H1 (cell line): ENCODE measurements around the gene WFIKKN1. TPM values are rescaled to one million over a fixed set of nuclear protein-coding genes. Genes with fewer than 3 reads are reported as not detected.
A peak's percentile ranks its signal among the peaks of the same experiment; 100 is the strongest.

Source experiments
- RBBP5 ChIP-seq: IDR thresholded peaks from 2 replicates; pipeline ENCODE4 v1.7.1; 2012; ENCODE audit warnings: low read depth, mild to moderate bottlenecking, inconsistent platforms, low read length, moderate library complexity, borderline replicate concordance
- polyA plus RNA-seq, 7 experiments: library from polyadenylated mRNA; depleted of rRNA in 3 of 7; stranded (reverse) in 5 of 7; unstranded in 2 of 7; fragments of >200 nt in 5 of 7; fragments of 200-250 nt in 2 of 7; gene quantifications; 1 replicate in 5 of 7; 2 replicates in 1 of 7; 4 replicates in 1 of 7; pipeline versions ENCODE4 v1.2.1 to v1.2.3, GENCODE V29; 2011 to 2013; ENCODE audit warnings: missing spikeins in 2 of 7, mixed read lengths in 2 of 7
- total RNA-seq: library from RNA; stranded (reverse); fragmentation: NEBNext Ultra II Directional; extraction: Animal tissue kit (Norgen Biotek cat#: 25700); gene quantifications from 2 replicates; pipeline ENCODE4 v1.2.1, GENCODE V29; 2021
- TF ChIP-seq, protein P1 (sequence below): IDR thresholded peaks from 2 replicates; pipeline ENCODE4 v1.6.1; 2011; ENCODE audit warnings: low read length, improper control_type of control experiment

WFIKKN1 gene
- total and polyA plus RNA-seq, 2 of the 8 experiments (the other 6 are each of a cell fraction or from before 2014, with no cell fraction given), result 11.4 to 15.8 TPM

DNA sequence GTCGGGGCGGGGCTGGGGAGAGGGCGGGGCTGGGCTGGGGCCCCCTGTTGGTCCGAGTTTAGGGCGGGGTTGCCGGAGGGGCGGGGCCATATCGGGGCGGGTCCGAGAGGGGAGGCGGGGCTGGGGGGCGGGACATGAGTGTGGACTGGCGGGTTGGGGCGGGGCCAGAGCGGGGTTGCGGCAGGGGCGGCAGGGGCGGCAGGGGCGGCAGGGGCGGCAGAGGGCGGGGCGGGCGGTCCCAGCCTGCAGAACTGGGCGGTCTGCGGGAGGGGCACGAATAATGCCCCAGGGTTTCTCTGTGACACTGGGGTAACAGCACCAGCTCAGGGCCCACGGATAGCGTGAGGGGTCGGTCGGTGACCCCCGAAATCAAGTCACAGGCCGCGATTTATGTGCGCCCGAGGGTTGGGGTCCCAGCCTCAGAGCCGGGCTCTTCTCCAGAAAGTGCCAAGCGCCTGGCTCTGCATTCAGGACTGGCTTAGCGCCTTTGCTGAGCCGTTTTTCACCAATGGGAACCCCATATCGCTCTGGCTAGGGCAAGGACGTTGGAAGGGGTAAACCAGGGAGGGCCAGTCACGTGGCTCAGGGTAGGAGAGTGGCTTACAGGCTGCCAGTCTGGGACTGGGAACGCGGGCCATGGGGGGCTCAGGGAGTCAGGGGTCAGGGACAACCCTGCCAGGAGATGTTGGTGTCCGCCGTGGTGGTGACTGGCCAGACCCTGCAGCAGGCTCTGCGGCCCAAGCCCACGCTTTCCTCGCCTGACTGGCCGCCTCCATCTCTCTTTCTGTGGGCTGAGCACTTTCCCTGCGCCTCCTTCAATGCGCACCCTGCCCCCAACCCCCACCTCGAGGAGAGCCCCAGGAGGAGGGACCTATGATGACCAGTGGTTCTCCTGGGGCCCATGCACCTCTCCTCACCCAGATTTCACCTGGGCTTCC lies 6.6 kb downstream of the WFIKKN1 start (continued):
- TF ChIP-seq RBBP5, result 0 out of 2 replicates have a peak, but pooled peaks have one; percentile 19
- TF ChIP-seq, protein P1, sequence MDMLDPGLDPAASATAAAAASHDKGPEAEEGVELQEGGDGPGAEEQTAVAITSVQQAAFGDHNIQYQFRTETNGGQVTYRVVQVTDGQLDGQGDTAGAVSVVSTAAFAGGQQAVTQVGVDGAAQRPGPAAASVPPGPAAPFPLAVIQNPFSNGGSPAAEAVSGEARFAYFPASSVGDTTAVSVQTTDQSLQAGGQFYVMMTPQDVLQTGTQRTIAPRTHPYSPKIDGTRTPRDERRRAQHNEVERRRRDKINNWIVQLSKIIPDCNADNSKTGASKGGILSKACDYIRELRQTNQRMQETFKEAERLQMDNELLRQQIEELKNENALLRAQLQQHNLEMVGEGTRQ, result peak; percentile 48; the same call in 1 of the 2 replicates
